NCI-H2081 treated with DMSO at 0.1 percent for 48 hours (cell line): ENCODE results near the gene CSNK2B.

Experiments
- DNase-seq: peaks from one replicate; lab custom pipeline; 2025; lab: John Stamatoyannopoulos, UW

Gene CSNK2B

DNA sequence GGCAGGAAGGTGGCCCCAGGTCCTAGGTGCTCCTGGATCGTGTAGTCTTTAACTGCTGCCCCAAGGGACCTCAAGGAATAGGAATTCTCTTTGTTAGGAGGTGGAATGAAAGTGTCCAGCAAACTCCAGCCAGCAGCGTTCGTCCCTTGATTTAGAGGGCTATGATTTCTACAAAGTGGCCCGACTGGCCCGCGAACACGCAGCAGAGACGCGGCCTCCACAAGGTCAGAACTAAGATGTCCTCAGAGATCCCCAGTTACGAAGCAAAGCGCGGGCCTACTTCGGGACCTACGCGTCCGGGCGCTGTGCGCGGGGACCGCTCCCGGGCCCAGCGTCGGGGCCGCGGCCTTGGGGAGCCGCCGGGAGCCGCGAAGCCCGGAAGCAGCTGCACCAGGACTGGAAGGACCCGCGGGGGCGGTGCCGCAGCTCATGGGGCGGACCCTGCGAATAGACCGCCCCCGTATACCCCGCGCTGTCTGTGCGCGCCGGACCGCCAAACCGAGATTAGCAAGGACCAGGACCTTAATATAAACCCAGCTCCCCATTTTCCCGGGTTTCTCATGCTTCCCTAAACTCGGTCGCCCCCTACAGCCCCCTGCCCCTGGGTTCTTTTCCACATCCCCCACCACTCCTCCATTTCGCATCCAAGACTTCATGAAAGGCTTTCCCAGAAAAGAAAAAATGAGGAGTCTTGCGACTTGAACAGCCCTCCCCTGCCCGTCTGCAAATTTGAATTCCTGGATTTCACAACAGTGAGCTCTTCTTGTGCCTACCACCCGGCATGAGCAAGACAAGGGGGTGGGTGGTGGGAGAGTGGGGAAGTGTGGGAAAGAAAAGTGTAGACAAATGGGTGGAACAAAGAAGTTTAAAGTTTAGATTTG, 5.3 kb upstream of the CSNK2B start, which contains the start of gene C6orf47:
Gene C6orf47, minus strand, starts transcription at position 398 of the 881 bp plus-strand sequence. CDS start 831 bp downstream, outside the sequence.
- DNase-seq = peak; percentile 9

DNA sequence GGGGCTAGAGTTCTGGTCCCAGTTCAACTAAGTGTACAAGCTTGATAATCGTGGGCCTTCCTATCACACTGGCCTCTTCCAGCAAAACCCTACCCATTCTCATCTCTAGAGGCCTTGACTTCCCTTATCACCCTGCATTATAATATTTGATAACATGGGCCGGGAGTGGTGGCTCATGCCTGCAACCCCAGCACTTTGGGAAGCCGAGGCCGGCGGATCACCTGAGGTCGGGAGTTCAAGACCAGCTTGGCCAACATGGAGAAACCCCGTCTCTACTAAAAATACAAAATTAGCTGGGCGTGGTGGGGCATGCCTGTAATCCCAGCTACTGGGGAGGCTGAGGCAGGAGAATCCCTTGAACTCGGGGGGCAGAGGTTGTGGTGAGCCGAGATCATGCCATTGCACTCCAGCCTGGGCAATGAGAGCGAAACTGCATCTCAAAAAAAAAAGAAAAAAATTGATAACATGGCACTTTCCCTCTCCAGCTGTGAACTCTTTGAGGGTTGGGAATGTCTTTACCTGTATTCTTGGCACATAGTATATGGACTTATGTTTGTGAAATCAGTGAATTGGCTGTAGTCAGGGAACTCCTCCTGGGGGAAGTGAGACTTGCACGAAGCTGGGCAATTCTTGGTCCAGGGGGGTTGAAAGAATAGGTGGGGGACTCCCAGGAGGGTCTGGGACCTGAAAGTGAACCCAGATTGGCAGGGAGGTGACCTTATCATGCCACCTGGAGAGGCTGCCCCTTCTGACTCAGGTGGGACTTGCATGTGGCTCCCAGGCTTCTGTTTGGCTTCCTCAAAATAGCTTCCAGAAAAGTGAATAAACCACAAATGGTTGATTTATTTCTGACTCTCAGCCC, 4.4 kb upstream of the CSNK2B start:
- DNase-seq = no peak

DNA sequence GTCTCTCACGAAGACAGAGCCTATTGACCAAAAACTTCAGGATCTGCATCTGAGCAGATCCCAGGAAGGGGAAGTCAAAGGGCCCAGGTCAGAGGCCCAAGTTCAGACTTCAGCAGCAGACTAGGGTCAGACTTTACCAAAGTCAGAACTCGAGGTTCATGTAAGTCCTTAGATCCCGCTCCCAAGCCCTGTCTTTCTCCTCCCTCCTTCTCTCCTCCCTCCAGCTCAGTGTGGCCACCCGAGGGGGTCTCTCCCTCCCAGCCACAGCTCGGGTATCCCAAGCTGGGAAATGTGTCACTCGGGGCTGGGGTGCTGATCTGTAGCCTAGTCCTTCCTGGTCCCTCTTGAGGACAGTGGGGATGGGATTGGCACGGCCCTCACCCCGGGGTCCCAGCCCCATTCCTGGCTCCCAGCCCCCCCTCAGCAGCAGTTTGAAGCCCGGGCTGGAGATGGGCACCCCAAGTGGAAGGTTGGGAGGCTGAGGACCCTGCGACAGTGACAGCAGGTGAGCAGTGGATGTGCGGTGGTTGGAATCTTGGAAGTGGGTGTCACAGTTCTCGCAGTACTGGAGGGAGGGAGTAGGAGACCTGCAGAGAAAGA, 3.7 kb upstream of the CSNK2B start:
- no peak for DNase-seq

DNA sequence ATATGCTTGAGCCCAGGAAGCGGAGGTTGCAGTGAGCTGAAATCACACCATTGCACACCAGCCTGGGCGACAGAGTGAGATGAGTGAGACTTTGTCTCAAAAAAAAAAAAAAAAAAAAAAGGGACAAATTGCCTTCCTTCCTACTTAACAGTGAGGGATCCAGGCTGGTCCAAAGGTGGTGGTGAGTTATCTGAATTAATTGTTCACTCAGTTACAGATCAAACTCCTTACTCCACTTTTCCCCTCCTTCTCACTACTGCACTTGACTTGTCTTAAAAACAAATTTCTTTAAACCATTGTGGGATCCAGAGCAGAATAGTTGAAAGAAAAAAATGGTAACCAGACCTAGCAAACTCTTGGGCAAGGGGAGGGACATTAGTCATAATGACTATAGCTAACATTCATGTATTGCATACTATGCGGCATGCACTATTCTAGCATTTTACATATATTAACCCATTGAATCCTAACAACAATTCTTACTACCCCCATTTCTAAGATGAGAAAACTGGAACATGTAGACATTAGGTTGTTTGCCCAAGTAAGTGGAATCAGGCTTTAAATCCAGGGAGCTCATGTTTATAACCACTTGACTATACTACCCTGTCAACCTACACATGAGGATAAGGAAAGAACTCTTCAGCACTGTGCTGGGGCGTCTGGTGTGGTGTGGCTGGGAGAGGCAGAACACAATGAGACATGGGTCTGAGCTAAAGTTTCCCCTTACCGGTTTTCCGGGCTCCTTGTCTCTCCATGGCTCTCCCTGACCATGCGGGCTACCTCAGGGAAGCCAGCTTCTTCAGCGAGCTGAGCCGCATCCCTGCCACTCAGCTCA, 2.5 kb upstream of the CSNK2B start:
- DNase-seq = no peak

DNA sequence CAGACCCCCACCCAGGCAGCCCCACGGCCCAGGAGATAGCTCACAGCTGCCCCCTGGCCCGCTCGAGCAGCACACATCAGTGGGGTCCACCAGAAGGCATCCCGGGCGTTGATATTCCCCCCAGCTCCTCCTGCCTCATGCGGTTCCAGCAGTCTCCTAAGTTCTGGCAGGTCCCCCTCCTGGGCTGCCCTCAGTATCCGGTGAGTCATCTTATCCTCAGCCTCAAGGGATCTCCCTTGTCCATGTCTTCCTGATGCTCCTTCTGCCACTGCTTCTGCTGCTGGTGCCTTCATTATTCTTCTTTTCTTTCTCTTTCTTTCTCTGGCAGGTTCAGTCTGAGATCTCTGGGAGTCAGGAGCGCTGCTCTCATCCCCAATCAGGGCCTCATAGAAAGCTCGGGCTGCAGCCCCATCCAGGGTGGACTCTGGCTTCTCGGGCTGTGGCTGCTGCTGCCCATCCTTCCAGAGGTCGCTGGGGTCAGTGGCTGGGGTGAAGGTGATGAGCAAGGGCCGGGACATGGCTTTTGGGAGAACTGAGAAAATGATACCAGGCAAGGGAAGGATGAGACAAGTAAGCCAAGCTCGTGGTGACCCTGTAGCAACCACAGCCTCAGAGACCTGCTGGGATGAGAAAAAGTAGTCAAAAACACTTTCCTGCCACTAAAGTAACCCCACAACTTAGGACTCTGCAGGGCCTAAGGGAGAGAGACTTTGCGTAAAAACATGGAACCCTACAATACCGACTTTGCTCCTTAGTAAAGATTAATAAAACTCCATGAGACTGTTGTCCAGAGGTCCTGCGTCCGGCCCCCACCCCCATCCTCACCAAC, 1.7 kb upstream of the CSNK2B start:
- no peak for DNase-seq

DNA sequence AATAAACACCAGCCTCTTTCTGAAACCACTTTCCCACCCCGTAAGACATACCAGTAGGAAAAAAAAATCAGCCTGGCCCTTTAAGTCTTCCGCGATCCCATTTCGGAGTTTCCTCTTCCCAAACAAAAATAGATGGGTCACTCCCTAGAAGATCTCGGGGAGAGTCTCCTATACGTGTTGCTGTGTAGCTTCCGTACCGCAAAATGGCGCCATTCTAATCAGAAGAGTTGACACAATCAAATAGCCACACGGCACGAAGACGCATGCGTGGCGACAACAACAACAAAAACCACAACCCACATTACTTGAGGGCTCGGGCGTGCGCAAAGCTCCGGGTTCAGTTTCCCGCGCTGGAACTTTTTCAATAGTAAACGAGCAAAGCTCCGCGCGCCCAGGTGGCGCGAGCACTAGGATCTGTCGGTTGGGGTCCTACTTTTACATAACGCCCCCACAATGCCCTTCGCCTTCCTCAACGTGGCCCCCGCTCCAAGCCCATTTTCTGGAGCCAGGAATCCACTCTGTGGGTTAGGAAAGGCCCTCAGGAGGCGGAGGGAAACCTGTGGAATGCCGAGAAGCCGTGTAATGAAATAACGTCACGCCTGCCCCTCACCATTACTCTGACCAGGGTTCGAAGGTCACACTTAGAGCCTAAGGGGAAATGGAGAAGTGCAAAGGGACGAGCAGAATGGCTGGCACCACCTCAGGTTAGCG, 935 bp upstream of the CSNK2B start, which contains the start of gene GPANK1:
Gene GPANK1, minus strand, starts transcription at position 208 of the 711 bp plus-strand sequence. CDS start 519 bp downstream, outside the sequence.
- peak; percentile 74 for DNase-seq

DNA sequence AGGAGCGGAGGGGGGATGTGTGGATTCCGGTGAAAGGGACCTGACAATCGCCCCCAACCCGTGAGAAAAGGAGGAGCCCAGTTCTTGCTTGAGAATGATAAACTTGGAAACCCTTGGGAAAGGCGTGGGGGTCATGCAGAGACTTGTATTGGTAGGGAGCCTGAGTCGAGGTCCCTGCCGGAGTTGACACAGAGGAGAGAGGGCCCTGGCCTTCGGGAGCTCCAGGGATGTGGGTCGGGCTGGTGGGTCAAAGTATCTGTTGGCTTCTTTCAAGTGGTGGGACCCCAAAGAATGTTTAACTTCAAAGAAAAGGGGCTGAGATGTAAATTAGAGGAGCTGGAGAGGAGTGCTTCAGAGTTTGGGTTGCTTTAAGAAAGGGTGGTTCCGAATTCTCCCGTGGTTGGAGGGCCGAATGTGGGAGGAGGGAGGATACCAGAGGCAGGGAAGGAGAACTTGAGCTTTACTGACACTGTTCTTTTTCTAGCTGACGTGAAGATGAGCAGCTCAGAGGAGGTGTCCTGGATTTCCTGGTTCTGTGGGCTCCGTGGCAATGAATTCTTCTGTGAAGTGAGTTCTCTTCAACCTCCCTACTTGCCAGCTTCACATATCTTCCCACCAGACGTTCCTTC, 571 bp downstream of the CSNK2B start:
- DNase-seq = no peak

DNA sequence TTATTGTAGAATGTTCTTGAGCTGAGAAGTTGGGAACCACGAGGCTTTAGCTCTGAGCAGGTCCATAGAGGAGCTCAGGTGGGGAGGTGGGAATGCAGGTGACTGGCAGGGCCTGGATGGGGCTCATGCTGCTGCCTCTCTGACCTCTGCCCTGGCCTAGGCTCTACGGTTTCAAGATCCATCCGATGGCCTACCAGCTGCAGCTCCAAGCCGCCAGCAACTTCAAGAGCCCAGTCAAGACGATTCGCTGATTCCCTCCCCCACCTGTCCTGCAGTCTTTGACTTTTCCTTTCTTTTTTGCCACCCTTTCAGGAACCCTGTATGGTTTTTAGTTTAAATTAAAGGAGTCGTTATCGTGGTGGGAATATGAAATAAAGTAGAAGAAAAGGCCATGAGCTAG, 3.8 kb downstream of the CSNK2B start, which contains the start of gene LY6G5B:
Gene LY6G5B, plus strand, starts transcription at position 301 of the 400 bp plus-strand sequence. CDS start 975 bp downstream, outside the sequence.
- no peak for DNase-seq

DNA sequence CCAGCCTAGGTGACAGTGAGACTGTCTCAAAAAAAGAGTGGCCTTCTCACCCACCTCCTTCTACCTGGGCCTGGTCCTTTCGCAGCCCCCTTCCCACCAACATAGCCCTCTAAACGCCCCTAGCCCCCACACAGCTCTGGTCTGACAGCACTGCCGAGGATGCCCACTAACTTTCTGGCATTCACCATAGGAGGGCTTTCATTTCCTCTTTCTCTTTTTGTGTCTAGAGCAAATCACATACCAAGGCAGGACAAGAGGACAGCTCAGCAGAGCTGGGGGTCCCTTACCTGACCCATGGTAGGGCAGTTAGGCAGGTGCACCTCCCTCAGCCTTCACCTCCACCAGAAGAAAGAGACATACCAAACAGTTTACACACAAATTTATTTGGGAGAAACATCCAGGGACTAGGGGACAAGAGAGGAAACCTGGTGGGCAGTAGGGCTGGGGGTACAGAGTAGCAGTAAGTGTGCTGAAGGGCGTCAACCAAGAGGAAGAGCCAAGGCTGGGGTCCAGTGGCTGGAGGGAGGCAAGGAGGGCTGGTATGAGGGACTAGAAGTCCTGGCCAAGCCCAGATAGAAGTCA, 10.5 kb downstream of the CSNK2B start:
- no peak for DNase-seq

DNA sequence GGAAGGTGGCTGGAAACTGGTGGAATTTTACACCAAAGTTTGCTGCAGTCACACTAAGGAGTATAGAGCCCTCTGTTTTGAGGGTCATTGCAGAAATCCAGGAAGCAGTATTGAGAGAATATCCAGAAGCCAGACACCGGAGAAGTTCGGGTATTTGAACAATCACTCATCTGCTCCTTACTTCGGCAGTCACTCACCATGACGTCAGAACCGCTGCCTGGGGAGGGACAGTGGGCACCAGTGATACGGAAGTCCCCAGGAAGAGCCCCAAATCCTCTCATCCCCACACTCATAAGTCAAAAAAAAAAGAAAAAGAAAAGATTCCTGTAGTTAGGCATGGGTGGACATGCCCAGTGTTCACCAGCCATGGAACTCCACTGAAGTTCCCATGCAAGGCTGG, 11.0 kb downstream of the CSNK2B start:
- no peak for DNase-seq

DNA sequence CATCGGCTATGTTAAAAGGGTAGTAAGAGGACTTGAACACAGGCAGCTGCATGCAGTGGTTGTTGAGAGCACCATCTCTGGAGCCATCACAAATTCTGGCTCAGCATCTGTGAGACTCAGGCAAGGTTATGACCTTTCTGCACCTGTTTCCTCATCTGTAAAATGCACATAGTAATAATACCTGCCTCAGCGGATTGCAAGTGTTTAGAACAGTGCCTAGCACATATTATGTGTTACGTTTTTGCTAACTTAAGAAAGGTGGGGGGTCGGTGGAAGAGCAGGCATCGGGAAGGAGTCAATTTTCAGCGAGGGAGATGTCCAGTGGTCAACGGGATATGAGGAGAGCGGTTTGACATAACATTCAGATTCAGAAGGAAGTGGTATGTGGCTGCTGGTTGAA, 12.1 kb downstream of the CSNK2B start:
- no peak for DNase-seq

DNA sequence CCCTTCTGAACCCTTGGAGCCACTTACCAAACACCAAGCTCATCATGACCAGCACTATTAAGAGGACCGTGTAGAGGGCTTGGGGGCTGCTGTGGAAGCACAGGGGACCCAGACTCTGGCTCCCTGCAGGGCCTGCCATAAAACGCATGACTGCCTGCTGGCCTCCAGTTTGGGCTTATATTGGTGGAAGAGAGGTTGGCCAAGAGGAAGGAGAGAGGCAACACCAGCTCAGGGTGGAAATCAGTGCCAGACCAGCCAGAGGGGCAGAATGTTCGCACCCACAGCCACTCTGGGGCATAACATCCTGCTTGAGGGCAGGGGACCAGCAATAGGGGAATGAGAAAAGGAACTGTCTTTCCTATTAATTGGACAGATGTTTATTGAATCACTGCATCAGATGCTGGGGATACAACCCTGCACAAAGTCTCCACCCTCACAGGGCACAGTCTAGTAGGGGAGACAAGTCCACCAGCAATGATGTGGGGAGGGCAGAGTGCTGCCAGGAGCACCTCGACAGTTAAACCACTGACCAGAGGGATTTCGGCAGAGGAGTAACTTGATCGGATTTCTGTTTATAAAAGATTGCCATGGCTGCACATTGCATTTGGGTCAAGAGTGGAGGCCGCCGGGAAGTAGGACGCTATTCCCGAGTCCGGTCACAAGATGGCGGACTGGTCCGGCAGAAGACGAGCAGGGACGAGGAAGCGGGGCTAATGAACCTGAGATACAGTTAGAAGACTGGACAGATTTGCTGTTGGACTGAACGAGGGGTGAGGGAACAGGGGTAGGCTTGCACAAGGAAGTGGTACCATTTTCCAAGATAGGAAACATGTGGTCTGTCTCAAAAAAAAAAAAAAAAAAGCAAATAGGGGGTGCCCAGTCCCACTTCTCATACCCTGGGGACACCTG, 14.6 kb downstream of the CSNK2B start, which contains the start of gene LY6G5C:
Gene LY6G5C, minus strand, starts transcription at position 842 of the 909 bp plus-strand sequence. Its CDS starts 694 bp downstream, at position 148.
- peak; percentile 69 for DNase-seq

DNA sequence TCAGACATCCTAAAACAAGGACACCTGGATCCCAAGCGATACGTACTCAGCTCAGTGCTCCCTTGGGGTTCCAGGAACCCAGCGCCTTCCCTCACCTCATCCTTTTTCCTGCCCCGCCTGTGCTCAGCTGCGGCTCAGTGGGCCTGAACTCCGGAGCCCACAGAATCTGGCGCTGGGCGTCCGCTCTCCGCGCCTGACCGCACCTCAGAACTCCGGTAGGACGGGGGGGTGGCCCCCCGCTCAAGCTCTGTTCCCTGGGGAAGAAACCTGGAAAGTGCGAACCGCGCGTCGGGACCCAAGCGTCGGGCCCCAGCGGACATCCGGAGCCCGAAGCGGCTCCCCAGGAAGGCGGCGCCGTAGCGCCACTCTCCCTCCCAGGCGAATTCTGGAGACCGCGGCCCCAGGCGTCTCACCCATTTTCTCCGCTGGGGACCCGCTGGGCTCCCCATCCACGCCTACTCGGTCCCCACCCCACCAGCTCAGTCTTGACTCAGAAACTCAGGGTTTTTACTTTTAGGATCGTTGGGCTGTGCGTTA, 15.3 kb downstream of the CSNK2B start:
- DNase-seq = no peak

DNA sequence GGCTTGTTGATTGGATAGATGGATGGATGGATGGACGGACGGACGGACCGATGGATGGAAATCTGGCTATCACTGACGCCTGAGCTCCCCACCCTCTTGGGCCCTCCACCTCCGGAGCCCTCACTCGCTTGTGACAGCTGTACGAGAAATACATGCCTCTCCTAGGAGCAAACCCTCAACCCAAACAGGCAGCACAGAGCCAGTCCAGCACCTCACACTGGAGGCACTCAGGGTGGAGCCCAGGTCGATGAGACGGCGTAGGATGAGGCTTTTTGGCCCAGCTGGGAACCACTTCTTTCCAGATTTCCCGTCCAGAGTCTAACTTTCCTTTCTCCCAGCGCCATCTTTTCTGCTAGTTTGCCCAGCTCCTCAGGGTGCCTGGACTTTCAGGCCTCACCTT, 17.7 kb downstream of the CSNK2B start:
- DNase-seq = no peak

DNA sequence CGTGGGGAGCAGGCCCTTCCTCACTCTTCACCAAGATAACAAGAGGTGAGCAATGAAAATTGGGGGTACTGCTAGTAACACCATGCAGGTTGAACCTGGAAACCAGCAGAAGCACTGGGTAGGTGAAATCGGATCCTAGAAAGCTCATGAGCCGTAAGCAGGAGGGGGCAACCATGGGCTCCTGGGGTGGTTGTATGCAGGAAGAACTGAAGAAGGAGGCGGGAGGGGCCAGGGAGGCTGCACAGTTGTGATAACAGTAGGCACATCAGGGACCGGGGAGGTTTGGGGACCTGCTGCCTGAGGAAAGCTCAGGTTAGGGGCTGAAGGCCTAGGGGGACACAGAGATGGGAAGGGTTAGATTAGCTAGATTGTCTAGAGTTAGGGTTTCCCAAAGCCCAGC, 20.6 kb downstream of the CSNK2B start:
- DNase-seq = no peak

DNA sequence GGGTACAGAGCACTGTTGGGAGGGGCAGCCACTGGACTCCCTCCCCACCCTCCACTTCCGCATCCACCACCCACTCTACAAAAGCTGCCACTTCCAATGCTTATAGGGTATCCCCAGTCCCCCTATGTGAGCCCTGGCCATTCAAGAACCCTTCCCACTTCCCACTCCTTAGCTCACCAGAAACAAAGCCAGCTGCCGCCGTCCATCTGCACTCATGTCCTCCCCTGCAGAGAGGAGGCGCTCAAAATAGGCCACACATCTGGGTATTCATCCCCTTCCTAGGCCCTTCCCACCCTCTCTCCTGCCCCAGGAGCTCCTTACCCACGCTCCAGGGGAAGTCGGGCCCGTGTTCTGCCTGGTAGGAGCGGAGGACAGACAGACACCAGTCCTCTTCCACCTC, 21.4 kb downstream of the CSNK2B start:
- DNase-seq = no peak
